GM23248 (cell line): ENCODE measurements around the gene RNF126. TPM values are rescaled to one million over a fixed set of nuclear protein-coding genes. Genes with fewer than 3 reads are reported as not detected.

Experiments
- DNase-seq: peaks from one replicate; pipeline ENCODE4 v3.0.0-alpha.2; 2015
- H2AFZ ChIP-seq: fragments of 200-600 bp; sonication (generic); 2 replicates; pipeline ENCODE4 v1.6.1; 2016; ENCODE audit warnings: antibody characterized with exemption
- H3F3A ChIP-seq: fragments of 200-600 bp; sonication (generic); 2 replicates; pipeline ENCODE4 v1.6.1; 2016; ENCODE audit warnings: mild to moderate bottlenecking, antibody characterized with exemption, mixed run types; ENCODE audit not compliant: insufficient read depth
- H3K27ac ChIP-seq: fragments of 200-600 bp; sonication (generic); 2 replicates; pipeline ENCODE4 v1.5.1; 2016; ENCODE audit warnings: mild to moderate bottlenecking
- H3K27me3 ChIP-seq: fragments of 200-600 bp; sonication (generic); replicated peaks from 2 replicates; pipeline ENCODE4 v1.6.1; 2016; ENCODE audit warnings: mild to moderate bottlenecking; ENCODE audit not compliant: insufficient read depth
- H3K36me3 ChIP-seq: fragments of 200-600 bp; sonication (generic); 2 replicates; pipeline ENCODE4 v1.6.1; 2016; ENCODE audit warnings: low read depth, mild to moderate bottlenecking
- H3K4me1 ChIP-seq: fragments of 200-600 bp; sonication (generic); 2 replicates; pipeline ENCODE4 v1.6.1; 2016; ENCODE audit warnings: mild to moderate bottlenecking; ENCODE audit not compliant: insufficient read depth
- H3K4me2 ChIP-seq: fragments of 200-600 bp; sonication (generic); one replicate; pipeline ENCODE4 v1.6.1; 2016; ENCODE audit warnings: mild to moderate bottlenecking; ENCODE audit not compliant: unreplicated experiment
- H3K4me3 ChIP-seq: fragments of 200-600 bp; sonication (generic); 2 replicates; pipeline ENCODE4 v1.5.1; 2016; ENCODE audit warnings: mild to moderate bottlenecking
- H3K79me2 ChIP-seq: fragments of 200-600 bp; sonication (generic); 2 replicates; pipeline ENCODE4 v1.6.1; 2016; ENCODE audit warnings: mild to moderate bottlenecking; ENCODE audit not compliant: insufficient read depth
- H3K9ac ChIP-seq: fragments of 200-600 bp; sonication (generic); 2 replicates; pipeline ENCODE4 v1.6.1; 2016; ENCODE audit warnings: mild to moderate bottlenecking
- H3K9me2 ChIP-seq: fragments of 200-600 bp; sonication (generic); 2 replicates; pipeline ENCODE4 v1.6.1; 2016; ENCODE audit warnings: mixed run types, mild to moderate bottlenecking, moderate library complexity; ENCODE audit not compliant: insufficient read depth
- H3K9me3 ChIP-seq: fragments of 200-600 bp; sonication (generic); one replicate; pipeline ENCODE4 v1.6.1; 2017; ENCODE audit warnings: low read depth
- H4K20me1 ChIP-seq: fragments of 200-600 bp; sonication (generic); 2 replicates; pipeline ENCODE4 v1.6.0; 2016; ENCODE audit not compliant: insufficient read depth
- EZH2 ChIP-seq: fragments of 200-600 bp; sonication (generic); IDR thresholded peaks from 2 replicates; pipeline ENCODE4 v1.6.1; 2018; ENCODE audit warnings: antibody characterized with exemption, mild to moderate bottlenecking; ENCODE audit not compliant: insufficient read depth, poor library complexity, severe bottlenecking
- EZH2phosphoT487 ChIP-seq: fragments of 200-600 bp; sonication (generic); IDR thresholded peaks from 2 replicates; pipeline ENCODE4 v1.6.1; 2018; ENCODE audit warnings: antibody characterized with exemption, moderate library complexity, mild to moderate bottlenecking, low read depth; ENCODE audit not compliant: insufficient read depth
- WGBS, 2 experiments: methylation state at CpG; one replicate each; pipeline ENCODE4 v1.1.6; 2015 to 2017; ENCODE audit warnings: low lambda C conversion rate in 2 of 2, low coverage in 1 of 2; ENCODE audit errors: missing lambda C conversion rate in 2 of 2; 5-methylcytosine and 5-hydroxymethylcytosine counted together
- in situ Hi-C: fragments of 300-500 bp; cut with MboI; formaldehyde crosslinking; loops from 2 replicates; pipeline ENCODE4 v1.15.0; 2020
- polyA plus RNA-seq: library from polyadenylated mRNA; unstranded; fragments of >200 nt; fragmentation: Nextera tagmentation; extraction: Ambion mirVana; gene quantifications from 2 replicates; pipeline ENCODE4 v1.2.1, GENCODE V29; 2016
- total RNA-seq: library from RNA; depleted of rRNA; stranded (reverse); fragments of >200 nt; shearing (Covaris generic); gene quantifications from 2 replicates; pipeline ENCODE4 v1.2.3, GENCODE V29; 2014

RNF126 gene
- total and polyA plus RNA-seq, 2 experiments from 2014 or later = 52.7 to 72.4 TPM

GRCh38 chr19:613732-614567 lies 49.1 kb downstream of the RNF126 start:
- no peak overlapping the region for H3K4me2 ChIP-seq
- no peaks in the 10 kb centered on the region for H3K9me3 ChIP-seq
- H3K9me2 ChIP-seq = no peaks in the 10 kb centered on the region
- H3K27me3 ChIP-seq = no peaks in the 10 kb centered on the region
- H3K27ac ChIP-seq = no peak overlapping the region
- peaks cover 6% of the 10 kb centered on the region for H3F3A ChIP-seq
- WGBS, 2 experiments = 91% methylated on average over 16 to 54 of the region's 54 CpGs
- H3K9ac ChIP-seq = no peak overlapping the region
- no peak overlapping the region for H3K4me3 ChIP-seq
- H2AFZ ChIP-seq = no peak overlapping the region
- no peaks in the 10 kb centered on the region for H4K20me1 ChIP-seq
- H3K4me1 ChIP-seq = peaks cover 15% of the 10 kb centered on the region
- no peak for TF ChIP-seq EZH2phosphoT487
- TF ChIP-seq EZH2 = no peak
- no peaks in the 10 kb centered on the region for H3K79me2 ChIP-seq
- H3K36me3 ChIP-seq = no peaks in the 10 kb centered on the region
- no peak for DNase-seq
- in situ Hi-C loops = no loop called here

GRCh38 chr19:612941-613340 lies 50.1 kb downstream of the RNF126 start:
- Histone ChIP-seq H3K27ac (no peak overlapping the region), H2AFZ (no peak overlapping the region), H3K9ac (no peak overlapping the region), H4K20me1 (no peaks in the 10 kb centered on the region), H3K4me3 (no peak overlapping the region), H3K4me2 (no peak overlapping the region), H3K79me2 (no peaks in the 10 kb centered on the region), H3K4me1 (peaks cover 15% of the 10 kb centered on the region), H3K27me3 (no peaks in the 10 kb centered on the region), H3K36me3 (no peaks in the 10 kb centered on the region), H3K9me3 (no peaks in the 10 kb centered on the region), H3F3A (peaks cover 6% of the 10 kb centered on the region), H3K9me2 (no peaks in the 10 kb centered on the region)
- DNase-seq = no peak
- in situ Hi-C loops = no loop called here
- whole genome bisulfite sequencing, 2 experiments = 93 to 95% methylated on average over 31 to 33 of the region's 33 CpGs
- TF ChIP-seq EZH2 (no peak), EZH2phosphoT487 (no peak)

- Histone ChIP-seq H4K20me1 (no peaks in the 10 kb centered on the region), H3K79me2 (no peaks in the 10 kb centered on the region), H3K4me3 (no peak overlapping the region), H3K4me2 (peak overlapping the region; percentile 51), H3K9ac (peak overlapping the region; percentile 65), H3K27me3 (no peaks in the 10 kb centered on the region), H2AFZ (no peak overlapping the region), H3K9me3 (no peaks in the 10 kb centered on the region), H3K27ac (peak overlapping the region; percentile 85), H3K36me3 (no peaks in the 10 kb centered on the region), H3K4me1 (peaks cover 15% of the 10 kb centered on the region), H3K9me2 (no peaks in the 10 kb centered on the region), H3F3A (peaks cover 6% of the 10 kb centered on the region)
- DNase-seq = peak; percentile 98
- TF ChIP-seq EZH2 (no peak), EZH2phosphoT487 (peak; percentile 76; the same call in 1 of the 2 replicates)
- in situ Hi-C loops = no loop called here
- 4 to 5% methylated on average over 12 to 13 of the region's 13 CpGs for whole genome bisulfite sequencing, 2 experiments
Measured at GRCh38 chr19:611481-611868, 51.5 kb downstream of the RNF126 start.

- in situ Hi-C loops = no loop called here
- Histone ChIP-seq H3K4me3 (peak overlapping the region; percentile 22; the same call in 1 of the 2 replicates), H3K36me3 (no peaks in the 10 kb centered on the region), H3K9me3 (no peaks in the 10 kb centered on the region), H3K79me2 (no peaks in the 10 kb centered on the region), H4K20me1 (no peaks in the 10 kb centered on the region), H3K4me1 (peaks cover 15% of the 10 kb centered on the region), H3K9ac (peak overlapping the region; percentile 65), H2AFZ (peak overlapping the region; percentile 39; the same call in 1 of the 2 replicates), H3F3A (peaks cover 6% of the 10 kb centered on the region), H3K4me2 (peak overlapping the region; percentile 51), H3K27ac (peak overlapping the region; percentile 85), H3K27me3 (no peaks in the 10 kb centered on the region), H3K9me2 (no peaks in the 10 kb centered on the region)
- DNase-seq = peak; percentile 81
- TF ChIP-seq EZH2phosphoT487 (no peak), EZH2 (no peak)
- 33 to 34% methylated on average over 30 to 35 of the region's 36 CpGs for WGBS, 2 experiments
Measured at GRCh38 chr19:610801-611480, 52.1 kb downstream of the RNF126 start.
